Liver (tissue), 3 donors: ENCODE results near the gene SMIM29.

Experiments used
- ATF3 ChIP-seq: IDR thresholded peaks from 2 replicates; pipeline ENCODE4 v1.6.1; 2016; ENCODE audit warnings: antibody characterized with exemption
- CTCF ChIP-seq: fragments of 150-350 bp; IDR thresholded peaks from 2 replicates; pipeline ENCODE4 v1.5.1; 2017; ENCODE audit warnings: improper control_type of control experiment, low read depth, low read length; ENCODE audit not compliant: missing input control
- EGR1 ChIP-seq, 2 donors: IDR thresholded peaks; 2 replicates each; pipeline ENCODE4 v1.6.1; 2016 to 2018; ENCODE audit warnings: antibody characterized with exemption in 2 of 2, low read depth in 2 of 2
- FOXA1 ChIP-seq: IDR thresholded peaks from 2 replicates; pipeline ENCODE4 v1.6.1; 2016; ENCODE audit warnings: antibody characterized with exemption
- RAD21 ChIP-seq, 2 donors: IDR thresholded peaks; 2 replicates each; pipeline ENCODE4 v1.6.1; 2016; ENCODE audit warnings: antibody characterized with exemption in 2 of 2, mild to moderate bottlenecking in 2 of 2
- SP1 ChIP-seq: IDR thresholded peaks from 2 replicates; pipeline ENCODE4 v1.6.1; 2018; ENCODE audit warnings: antibody characterized with exemption, mild to moderate bottlenecking
- TAF1 ChIP-seq: conservative IDR thresholded peaks from 2 replicates; pipeline ENCODE4 v1.6.1; 2016; ENCODE audit warnings: antibody characterized with exemption, mild to moderate bottlenecking
- donor health status: healthy.
- donor health status: healthy.

- TF ChIP-seq CTCF = no peak
- TF ChIP-seq SP1 = no peak
- no peak for TF ChIP-seq ATF3
- TF ChIP-seq TAF1 = no peak
- TF ChIP-seq FOXA1 = no peak
- TF ChIP-seq EGR1 (IDR thresholded peaks at IDR 0.05; ENCODE audit: low read depth in 2 of 2) = no peak
- no peak for TF ChIP-seq RAD21 (IDR thresholded peaks at IDR 0.05)
These were observed 42.1 kb downstream of the SMIM29 start for GRCh38 chr6:34206726-34207125.
